AG04449 (cell line): ENCODE measurements around the gene CDHR3.
A peak's percentile ranks its signal among the peaks of the same experiment; 100 is the strongest.
"Not testable (repeated sequence)": the region's sequence is repeated elsewhere in the genome, so short reads cannot be mapped to it uniquely, and the experiment has no call there.

Experiments used
- CTCF ChIA-PET: fragments of 350-600 bp; formaldehyde crosslinking; extraction: SDS; loops from one replicate; lab custom pipeline; 2021; ENCODE audit warnings: antibody characterized with exemption; lab: Yijun Ruan, JAX
- POLR2A ChIA-PET: fragments of 400-600, 350-600 bp; formaldehyde crosslinking; extraction: SDS; loops from one replicate; lab custom pipeline; 2020; ENCODE audit warnings: antibody characterized with exemption, inconsistent platforms; lab: Yijun Ruan, JAX
- DNase-seq: peaks from one replicate; pipeline ENCODE4 v3.0.0-alpha.2; 2010; ENCODE audit warnings: low read depth, low spot score
- H3K4me3 ChIP-seq: 2 replicates; pipeline ENCODE4 v1.5.1; 2011; ENCODE audit warnings: low read depth, mild to moderate bottlenecking, control low read depth, low read length
- CTCF ChIP-seq: IDR thresholded peaks from one replicate; pipeline ENCODE4 v1.5.1; 2011; ENCODE audit warnings: mild to moderate bottlenecking, moderate library complexity, low read length, control low read depth, inconsistent platforms; ENCODE audit not compliant: insufficient read depth; ENCODE audit errors: missing control alignments

CDHR3 gene

GRCh38 chr7:106006906-106007305, 43.8 kb downstream of the CDHR3 start:
- no peak for DNase-seq
- POLR2A ChIA-PET = no interaction called here
- no peak overlapping the region for H3K4me3 ChIP-seq
- CTCF ChIA-PET = interaction anchor here (0.7 to 5.5 kb wide), 5 partner anchors 8 to 246 kb away, joined by 3 to 52 read pairs (median 26); no protein-coding TSS in a partner anchor
- no peak for TF ChIP-seq CTCF

- POLR2A ChIA-PET, DNase-seq, H3K4me3 ChIP-seq: not testable (repeated sequence)
- CTCF ChIA-PET = interaction anchor here (0.6 to 5.5 kb wide), 12 partner anchors 9 to 355 kb away, joined by 3 to 52 read pairs (median 4); no protein-coding TSS in a partner anchor
These were observed 44.7 kb downstream of the CDHR3 start for GRCh38 chr7:106007796-106008195.

- ChIA-PET CTCF (interaction anchor here (0.6 to 5.5 kb wide), 30 partner anchors 8 to 366 kb away, joined by 3 to 52 read pairs (median 4); no protein-coding TSS in a partner anchor), POLR2A (interaction anchor here (0.6 to 0.7 kb wide), 2 partner anchors 296 to 327 kb away, joined by 3 read pairs; no protein-coding TSS in a partner anchor)
- peak; percentile 92 for DNase-seq
- TF ChIP-seq CTCF = peak; percentile 98
- H3K4me3 ChIP-seq = peak overlapping the region; percentile 15; the same call in 1 of the 2 replicates
These were observed 46.6 kb downstream of the CDHR3 start for GRCh38 chr7:106009503-106010226.

GRCh38 chr7:106010331-106010730, 47.3 kb downstream of the CDHR3 start:
- TF ChIP-seq CTCF = no peak
- H3K4me3 ChIP-seq = no peak overlapping the region
- DNase-seq = no peak
- ChIA-PET POLR2A (interaction anchor here (0.7 kb wide), 1 partner anchor 297 kb away, joined by 3 read pairs; no protein-coding TSS in a partner anchor), CTCF (interaction anchor here (0.6 to 5.5 kb wide), 28 partner anchors 7 to 367 kb away, joined by 3 to 52 read pairs (median 4); no protein-coding TSS in a partner anchor)

- H3K4me3 ChIP-seq = no peak overlapping the region
- ChIA-PET CTCF (interaction anchor here (0.9 to 5.5 kb wide), 8 partner anchors 9 to 250 kb away, joined by 3 to 52 read pairs (median 4); no protein-coding TSS in a partner anchor), POLR2A (no interaction called here)
- DNase-seq = no peak
- TF ChIP-seq CTCF = no peak
These were observed 47.8 kb downstream of the CDHR3 start for GRCh38 chr7:106010866-106011265.

GRCh38 chr7:106012184-106012583, 49.1 kb downstream of the CDHR3 start:
- no peak for DNase-seq
- CTCF ChIA-PET = interaction anchor here (1.4 to 5.5 kb wide), 2 partner anchors 30 to 251 kb away, joined by 4 to 52 read pairs; no protein-coding TSS in a partner anchor
- POLR2A ChIA-PET = no interaction called here
- no peak overlapping the region for H3K4me3 ChIP-seq
- TF ChIP-seq CTCF = no peak
